CD14-positive monocyte (primary cell): Measurements from ENCODE around the gene RPTOR. TPM values are rescaled to one million over a fixed set of nuclear protein-coding genes. Genes with fewer than 3 reads are reported as not detected.
A peak's percentile ranks its signal among the peaks of the same experiment; 100 is the strongest.

Source experiments
- DNase-seq, 3 donors: peaks; one replicate each; pipeline ENCODE4 v3.0.0-alpha.2; 2011 to 2022
- H2AFZ ChIP-seq: 2 replicates; pipeline ENCODE4 v1.6.0; 2012; ENCODE audit warnings: mild to moderate bottlenecking, low read depth, low read length, inconsistent platforms; ENCODE audit not compliant: insufficient read depth, poor library complexity, severe bottlenecking
- H3K27ac ChIP-seq, 2 donors: 1 replicate in 1 of 2; 2 replicates in 1 of 2; pipeline ENCODE4 v1.5.1; 2012 to 2013; ENCODE audit warnings: low read length in 2 of 2, control low read depth in 1 of 2, inconsistent platforms in 1 of 2, low read depth in 1 of 2, mild to moderate bottlenecking in 1 of 2
- H3K27me3 ChIP-seq, 2 donors: one replicate each; pipeline versions ENCODE4 v1.6.0 to v1.6.1; 2011 to 2013; ENCODE audit warnings: low read length in 2 of 2; ENCODE audit not compliant: control insufficient read depth in 2 of 2, insufficient read depth in 2 of 2
- H3K36me3 ChIP-seq, 2 donors: replicated peaks in 1 of 2; 1 replicate in 1 of 2; 2 replicates in 1 of 2; pipeline versions ENCODE4 v1.5.1 to v1.6.1; 2012 to 2013; ENCODE audit warnings: low read length in 2 of 2, control low read depth in 1 of 2, inconsistent platforms in 1 of 2, mild to moderate bottlenecking in 1 of 2; ENCODE audit not compliant: insufficient read depth in 2 of 2, control insufficient read depth in 1 of 2
- H3K4me1 ChIP-seq, 2 donors: 1 replicate in 1 of 2; 2 replicates in 1 of 2; pipeline versions ENCODE4 v1.5.1 to v1.6.1; 2012 to 2013; ENCODE audit warnings: low read length in 2 of 2, control low read depth in 1 of 2, inconsistent platforms in 1 of 2, mild to moderate bottlenecking in 1 of 2, moderate library complexity in 1 of 2; ENCODE audit not compliant: insufficient read depth in 2 of 2, control insufficient read depth in 1 of 2
- H3K4me2 ChIP-seq: replicated peaks from 2 replicates; pipeline ENCODE3; 2012; ENCODE audit warnings: low read length, moderate library complexity, mild to moderate bottlenecking; ENCODE audit not compliant: poor library complexity, severe bottlenecking; ENCODE audit errors: extremely low read depth
- H3K4me3 ChIP-seq, 3 experiments: fragments of 200-600 bp in 1 of 3; sonication (generic) in 1 of 3; replicated peaks in 1 of 3; 1 replicate in 2 of 3; 2 replicates in 1 of 3; pipeline ENCODE4 v1.5.1; 2011 to 2013; ENCODE audit warnings: low read length in 3 of 3, mild to moderate bottlenecking in 3 of 3, control low read depth in 2 of 3, low read depth in 2 of 3, inconsistent platforms in 1 of 3, moderate library complexity in 1 of 3
- H3K79me2 ChIP-seq: 2 replicates; pipeline ENCODE4 v1.6.0; 2012; ENCODE audit warnings: mild to moderate bottlenecking, control low read depth, inconsistent platforms, low read length, moderate library complexity; ENCODE audit not compliant: insufficient read depth
- H3K9ac ChIP-seq: 2 replicates; pipeline ENCODE4 v1.6.0; 2017; ENCODE audit warnings: low read length, mild to moderate bottlenecking; ENCODE audit not compliant: insufficient read depth, poor library complexity, severe bottlenecking
- H3K9me3 ChIP-seq, 2 donors: replicated peaks in 1 of 2; 1 replicate in 1 of 2; 2 replicates in 1 of 2; pipeline versions ENCODE4 v1.5.1 to v1.6.1; 2012 to 2013; ENCODE audit warnings: low read length in 2 of 2, control low read depth in 1 of 2; ENCODE audit not compliant: control insufficient read depth in 1 of 2, insufficient read depth in 1 of 2
- H4K20me1 ChIP-seq: 2 replicates; pipeline ENCODE4 v1.6.0; 2012; ENCODE audit warnings: mild to moderate bottlenecking, low read length, control low read depth, moderate library complexity; ENCODE audit not compliant: insufficient read depth
- H3K27ac Mint-ChIP-seq, 7 donors: one replicate each; pipeline ENCODE4 v1.8.0; 2020; ENCODE audit warnings: mild to moderate bottlenecking in 7 of 7, mixed read lengths in 7 of 7, moderate library complexity in 6 of 7, inconsistent platforms in 2 of 7
- H3K27me3 Mint-ChIP-seq, 3 donors: one replicate each; pipeline ENCODE4 v1.8.0; 2021 to 2022; ENCODE audit warnings: low read depth in 3 of 3, mild to moderate bottlenecking in 3 of 3, mixed read lengths in 3 of 3, moderate library complexity in 3 of 3, inconsistent platforms in 1 of 3
- H3K36me3 Mint-ChIP-seq, 2 donors: one replicate each; pipeline ENCODE4 v1.8.0; 2020; ENCODE audit warnings: mixed read lengths in 2 of 2, inconsistent platforms in 1 of 2, mild to moderate bottlenecking in 1 of 2
- H3K4me1 Mint-ChIP-seq: one replicate; pipeline ENCODE4 v1.8.0; 2020; ENCODE audit warnings: mild to moderate bottlenecking, mixed read lengths
- H3K4me3 Mint-ChIP-seq, 2 donors: one replicate each; pipeline ENCODE4 v1.8.0; 2020; ENCODE audit warnings: mild to moderate bottlenecking in 2 of 2, mixed read lengths in 2 of 2, moderate library complexity in 1 of 2
- H3K9me3 Mint-ChIP-seq, 7 donors: one replicate each; pipeline ENCODE4 v1.8.0; 2020 to 2022; ENCODE audit warnings: mixed read lengths in 7 of 7, mild to moderate bottlenecking in 6 of 7, moderate library complexity in 6 of 7, inconsistent platforms in 2 of 7
- WGBS: methylation state at CpG from one replicate; pipeline ENCODE4 v1.1.5; 2013; ENCODE audit warnings: missing lambda C conversion rate; ENCODE audit not compliant: insufficient coverage; 5-methylcytosine and 5-hydroxymethylcytosine counted together
- intact Hi-C, 2 donors: fragments of 100-400 bp; cut with micrococcal nuclease; formaldehyde crosslinking; loops; one replicate each; pipeline versions ENCODE4 v1.15.0 to v1.15.1; 2023
- polyA plus RNA-seq, 3 donors: library from polyadenylated mRNA; depleted of rRNA in 1 of 3; unstranded in 2 of 3; stranded (reverse) in 1 of 3; fragments of 300-500 nt in 2 of 3; fragments of >200 nt in 1 of 3; fragmentation: Illumina TruSeq in 2 of 3; gene quantifications; 1 replicate in 2 of 3; 2 replicates in 1 of 3; pipeline ENCODE4 v1.2.3, GENCODE V29; 2012 to 2021
- TF ChIP-seq, protein P1 (sequence below): fragments of 200-600 bp; IDR thresholded peaks from one replicate; pipeline ENCODE4 v1.8.0; 2022; ENCODE audit warnings: antibody characterized with exemption, mild to moderate bottlenecking

Gene RPTOR
- polyA plus RNA-seq, 3 donors, result 1.1 to 8.7 (median 2.6) TPM

DNA sequence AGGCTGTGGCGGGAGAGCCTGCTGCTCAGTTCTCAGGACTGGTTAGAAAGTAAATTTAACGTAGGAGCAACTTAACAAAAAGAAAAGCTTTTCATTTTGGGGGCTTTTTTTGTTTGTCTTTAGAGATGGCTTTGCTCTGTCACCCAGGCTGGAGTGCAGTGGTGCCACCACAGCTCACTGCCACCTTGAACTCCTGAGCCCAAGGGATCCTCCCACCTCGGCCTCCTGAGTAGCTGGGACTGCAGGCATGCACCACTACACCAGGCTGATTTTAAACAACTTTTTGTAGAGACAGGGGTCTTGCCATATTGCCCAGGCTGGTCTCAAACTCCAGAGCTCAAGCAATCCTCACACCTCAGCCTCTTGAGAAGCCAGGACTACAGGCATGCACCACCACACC is 205.0 kb downstream of the RPTOR start:
- H3K79me2 ChIP-seq, result no peaks in the 10 kb centered on the region
- H3K9me3 ChIP-seq, result no peaks in the 10 kb centered on the region
- Mint-ChIP-seq H3K4me3 (no peak overlapping the region), H3K36me3 (peaks cover 25 to 26% of the 10 kb centered on the region in 2 donors), H3K27me3 (peaks cover 0 to 2% (median 0%) of the 10 kb centered on the region in 3 donors), H3K9me3 (peaks cover 0 to 4% (median 0%) of the 10 kb centered on the region in 7 donors), H3K4me1 (peaks cover 10% of the 10 kb centered on the region), H3K27ac (no peak overlapping the region)
- H3K4me3 ChIP-seq, result peak overlapping the region in 1 of 3 experiments; percentile 65
- no peak for DNase-seq
- no peak overlapping the region for H3K9ac ChIP-seq
- H3K27ac ChIP-seq, result no peak overlapping the region
- 100% methylated on average over 1 of the region's 3 CpGs for WGBS
- peaks cover 8 to 13% of the 10 kb centered on the region in 2 donors for H3K36me3 ChIP-seq
- peaks cover 10 to 12% of the 10 kb centered on the region in 2 donors for H3K4me1 ChIP-seq
- H3K4me2 ChIP-seq, result no peak overlapping the region
- TF ChIP-seq, protein P1, sequence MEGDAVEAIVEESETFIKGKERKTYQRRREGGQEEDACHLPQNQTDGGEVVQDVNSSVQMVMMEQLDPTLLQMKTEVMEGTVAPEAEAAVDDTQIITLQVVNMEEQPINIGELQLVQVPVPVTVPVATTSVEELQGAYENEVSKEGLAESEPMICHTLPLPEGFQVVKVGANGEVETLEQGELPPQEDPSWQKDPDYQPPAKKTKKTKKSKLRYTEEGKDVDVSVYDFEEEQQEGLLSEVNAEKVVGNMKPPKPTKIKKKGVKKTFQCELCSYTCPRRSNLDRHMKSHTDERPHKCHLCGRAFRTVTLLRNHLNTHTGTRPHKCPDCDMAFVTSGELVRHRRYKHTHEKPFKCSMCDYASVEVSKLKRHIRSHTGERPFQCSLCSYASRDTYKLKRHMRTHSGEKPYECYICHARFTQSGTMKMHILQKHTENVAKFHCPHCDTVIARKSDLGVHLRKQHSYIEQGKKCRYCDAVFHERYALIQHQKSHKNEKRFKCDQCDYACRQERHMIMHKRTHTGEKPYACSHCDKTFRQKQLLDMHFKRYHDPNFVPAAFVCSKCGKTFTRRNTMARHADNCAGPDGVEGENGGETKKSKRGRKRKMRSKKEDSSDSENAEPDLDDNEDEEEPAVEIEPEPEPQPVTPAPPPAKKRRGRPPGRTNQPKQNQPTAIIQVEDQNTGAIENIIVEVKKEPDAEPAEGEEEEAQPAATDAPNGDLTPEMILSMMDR, result no peak
- no peaks in the 10 kb centered on the region for H3K27me3 ChIP-seq
- H2AFZ ChIP-seq, result no peak overlapping the region
- H4K20me1 ChIP-seq, result no peaks in the 10 kb centered on the region
- intact Hi-C loops, result no loop called here

DNA sequence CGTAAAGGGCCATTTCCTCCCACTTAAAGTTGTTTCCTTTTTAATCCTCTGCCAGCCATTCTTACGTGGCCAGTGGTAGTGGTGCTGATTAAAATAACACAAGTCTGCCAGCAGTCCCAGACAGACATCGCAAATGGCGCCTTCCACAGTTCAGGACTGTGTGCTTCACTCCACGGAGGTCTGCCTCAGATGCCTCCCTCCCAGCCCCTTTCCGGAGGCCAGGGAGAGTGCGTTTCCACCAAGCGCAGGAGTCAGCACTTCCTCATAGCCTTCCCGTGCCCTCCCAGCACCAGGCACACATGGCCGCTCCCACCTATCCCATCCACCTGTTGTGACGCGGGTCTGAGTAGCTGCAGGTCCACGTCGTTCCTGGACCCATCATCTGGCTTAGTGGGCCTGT is 205.6 kb downstream of the RPTOR start:
- Mint-ChIP-seq H3K27me3 (peaks cover 0 to 2% (median 0%) of the 10 kb centered on the region in 3 donors), H3K27ac (peak overlapping the region in 2 of 7 donors; percentile 37 to 39), H3K4me1 (peaks cover 10% of the 10 kb centered on the region), H3K4me3 (peak overlapping the region; percentile 62 to 81), H3K9me3 (peaks cover 0 to 4% (median 0%) of the 10 kb centered on the region in 7 donors), H3K36me3 (peaks cover 28 to 31% of the 10 kb centered on the region in 2 donors)
- Histone ChIP-seq H3K27ac (peak overlapping the region in 1 of 2 donors; percentile 21), H3K4me2 (peak overlapping the region; percentile 67), H3K9ac (peak overlapping the region; percentile 28), H3K9me3 (no peaks in the 10 kb centered on the region), H3K4me3 (peak overlapping the region in 2 of 3 experiments; percentile 13 to 65), H2AFZ (peak overlapping the region; percentile 57), H4K20me1 (no peaks in the 10 kb centered on the region), H3K79me2 (no peaks in the 10 kb centered on the region), H3K4me1 (peaks cover 10 to 12% of the 10 kb centered on the region in 2 donors), H3K27me3 (no peaks in the 10 kb centered on the region), H3K36me3 (peaks cover 14 to 19% of the 10 kb centered on the region in 2 donors)
- TF ChIP-seq, protein P1, result no peak
- intact Hi-C loops, result no loop called here
- DNase-seq, result peak in 1 of 3 donors; percentile 15
- WGBS, result 5% methylated on average over 12 of the region's 14 CpGs
